GM15510 (cell line): ENCODE measurements around the gene FBXO15.

Source experiments
- POLR2A ChIP-seq: IDR thresholded peaks from 3 replicates; pipeline ENCODE4 v1.6.1; 2011; ENCODE audit warnings: borderline replicate concordance; ENCODE audit not compliant: insufficient read length; ENCODE audit errors: extremely low read depth

The FBXO15 gene

DNA sequence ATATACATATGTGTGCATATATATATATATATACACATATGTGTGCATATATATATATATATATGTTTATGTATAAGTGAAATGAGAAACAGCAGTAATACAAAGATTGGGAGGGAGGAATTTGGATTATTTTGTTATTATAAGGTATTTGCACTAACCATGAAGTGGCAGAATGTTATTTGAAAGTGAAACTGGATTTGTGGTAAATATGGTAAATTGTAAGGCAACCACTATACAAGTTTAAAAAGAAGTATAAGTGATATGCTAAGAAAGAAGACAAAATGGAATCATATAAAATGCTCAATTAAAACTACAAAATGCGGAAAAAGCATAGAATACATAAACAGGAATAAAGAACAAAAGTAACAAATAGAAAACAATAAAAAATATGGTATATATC lies 37.5 kb downstream of the FBXO15 start:
- TF ChIP-seq POLR2A: no peak

DNA sequence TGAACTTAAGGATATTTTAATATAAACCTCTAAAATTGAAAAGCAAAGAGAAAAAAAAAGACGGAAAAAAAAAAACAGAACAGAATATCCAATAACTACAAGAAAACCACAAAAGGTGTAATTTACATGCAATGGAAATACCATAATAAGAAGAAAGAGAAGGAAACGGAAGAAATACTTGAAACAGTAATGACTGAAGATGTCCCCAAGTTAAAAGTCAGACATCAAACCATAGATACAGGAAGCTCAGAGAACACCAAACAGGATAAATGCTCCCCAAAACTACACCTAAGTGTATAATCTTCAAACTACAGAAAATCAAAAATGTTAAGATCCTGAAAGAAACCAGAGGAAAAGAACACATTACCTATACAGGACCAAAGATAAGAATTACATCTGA lies 39.2 kb downstream of the FBXO15 start:
- TF ChIP-seq POLR2A: no peak

- no peak for TF ChIP-seq POLR2A
Measured at GRCh38 chr18:74097803-74098202, 49.8 kb downstream of the FBXO15 start.

DNA sequence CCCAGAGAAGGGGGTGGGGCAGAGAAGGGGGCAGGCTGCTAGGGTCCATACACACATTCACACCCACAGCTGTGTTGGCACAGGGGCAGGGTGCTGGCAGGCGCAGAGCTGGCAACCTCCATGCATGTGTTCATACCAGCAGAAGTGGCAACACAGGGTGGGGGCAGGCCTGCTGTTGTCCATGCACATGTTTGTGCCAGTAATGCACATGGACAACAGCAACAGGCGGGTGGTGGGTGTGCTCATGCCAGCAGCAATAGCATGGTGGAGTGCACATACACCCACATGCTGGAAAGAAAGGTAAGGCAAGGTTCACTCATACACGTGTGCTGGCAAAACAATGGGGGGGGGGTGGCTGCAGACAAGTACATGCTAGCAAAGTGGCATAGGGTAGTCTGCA lies 54.7 kb downstream of the FBXO15 start:
- TF ChIP-seq POLR2A: no peak

DNA sequence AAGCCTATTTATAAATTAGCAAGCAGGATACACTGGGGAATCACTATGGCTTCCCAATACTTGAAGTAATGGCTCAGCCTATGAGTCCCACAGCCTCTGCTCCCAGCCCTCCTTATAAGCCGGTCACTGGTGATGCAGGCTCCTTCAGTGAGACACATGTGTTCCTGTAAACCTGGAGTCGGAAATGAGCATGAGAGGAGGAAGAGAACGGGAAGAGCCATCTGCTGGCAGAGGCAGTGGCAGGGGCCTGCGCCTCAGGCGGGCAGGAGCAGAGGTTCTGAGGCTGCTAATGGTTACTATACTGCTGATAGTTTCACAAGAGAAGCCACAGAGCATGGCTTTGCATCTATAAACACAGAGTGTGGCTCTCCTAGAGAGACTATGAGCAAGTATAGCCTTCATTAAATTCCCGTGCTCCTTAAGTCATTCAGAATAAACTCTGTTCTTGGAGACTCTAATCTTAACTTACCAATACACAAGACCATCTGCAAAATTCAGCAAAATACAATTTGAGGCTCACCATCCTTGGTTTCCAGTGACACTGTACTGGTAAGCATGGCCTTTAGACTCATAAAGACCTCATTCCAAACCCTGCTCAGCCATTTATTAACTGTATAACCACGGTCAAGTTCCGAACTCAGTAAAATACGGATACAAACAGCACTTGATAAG lies 63.3 kb downstream of the FBXO15 start:
- TF ChIP-seq POLR2A: no peak

GRCh38 chr18:74083557-74083952 lies 64.1 kb downstream of the FBXO15 start:
- no peak for TF ChIP-seq POLR2A

DNA sequence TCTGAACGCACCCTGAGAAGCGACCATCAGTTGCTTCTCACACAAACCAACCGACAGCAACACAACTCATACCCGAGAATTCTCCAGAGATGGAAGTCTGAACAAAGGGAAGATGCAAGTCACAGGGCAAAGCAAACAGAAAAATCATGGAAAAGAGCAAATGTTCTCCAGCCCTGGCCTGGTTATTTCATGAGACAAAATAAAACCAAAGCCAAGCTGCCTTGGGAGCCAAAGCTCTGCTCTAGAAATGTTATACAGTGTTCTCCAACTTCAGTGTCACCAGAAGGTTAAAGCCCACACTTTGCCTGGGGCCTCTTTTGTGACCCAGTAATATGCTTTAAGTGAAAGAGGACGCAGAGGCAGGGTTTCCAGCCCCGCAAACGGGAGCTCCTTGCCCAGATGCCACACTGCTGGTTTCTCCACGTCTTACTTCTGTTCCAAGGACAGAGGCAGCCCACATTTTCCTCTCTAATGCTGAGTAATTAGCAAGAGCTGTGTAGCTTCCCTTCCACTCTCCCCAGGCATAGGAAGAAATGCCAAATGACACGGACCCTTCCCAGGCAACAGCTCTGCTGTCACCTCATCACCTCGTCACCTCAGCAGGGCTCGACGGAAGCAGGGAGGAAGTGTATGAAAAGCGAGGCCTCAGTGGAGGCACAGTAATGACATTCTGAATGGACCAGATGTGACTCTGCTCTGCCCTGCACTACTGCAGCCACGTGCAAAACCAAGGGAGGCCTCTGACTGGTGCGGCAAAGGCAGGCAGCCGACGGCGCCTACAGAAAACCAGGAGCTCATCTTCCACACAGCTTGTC lies 64.7 kb downstream of the FBXO15 start:
- no peak for TF ChIP-seq POLR2A

- no peak for TF ChIP-seq POLR2A
Measured at GRCh38 chr18:74081966-74082741, 65.5 kb downstream of the FBXO15 start.

DNA sequence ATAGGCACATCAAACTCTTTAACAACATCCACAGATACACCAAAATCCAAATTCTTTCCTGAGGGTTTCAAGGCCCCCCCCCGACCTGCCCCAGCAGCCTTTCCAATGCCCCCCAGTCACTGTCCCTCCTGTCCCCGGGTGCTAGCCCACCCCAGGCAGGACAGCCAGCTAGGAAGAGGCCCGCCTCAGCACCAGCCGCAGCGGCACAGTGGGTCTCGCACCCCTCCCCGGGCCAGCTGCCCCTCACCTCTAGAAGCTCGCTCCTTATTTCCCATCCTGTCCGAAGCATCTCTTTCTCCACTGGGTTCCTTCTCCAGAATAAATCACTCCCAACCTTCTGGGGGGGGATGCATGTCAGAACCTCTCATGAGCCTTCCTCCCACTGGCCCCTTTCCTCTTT lies 69.4 kb downstream of the FBXO15 start:
- TF ChIP-seq POLR2A: no peak

DNA sequence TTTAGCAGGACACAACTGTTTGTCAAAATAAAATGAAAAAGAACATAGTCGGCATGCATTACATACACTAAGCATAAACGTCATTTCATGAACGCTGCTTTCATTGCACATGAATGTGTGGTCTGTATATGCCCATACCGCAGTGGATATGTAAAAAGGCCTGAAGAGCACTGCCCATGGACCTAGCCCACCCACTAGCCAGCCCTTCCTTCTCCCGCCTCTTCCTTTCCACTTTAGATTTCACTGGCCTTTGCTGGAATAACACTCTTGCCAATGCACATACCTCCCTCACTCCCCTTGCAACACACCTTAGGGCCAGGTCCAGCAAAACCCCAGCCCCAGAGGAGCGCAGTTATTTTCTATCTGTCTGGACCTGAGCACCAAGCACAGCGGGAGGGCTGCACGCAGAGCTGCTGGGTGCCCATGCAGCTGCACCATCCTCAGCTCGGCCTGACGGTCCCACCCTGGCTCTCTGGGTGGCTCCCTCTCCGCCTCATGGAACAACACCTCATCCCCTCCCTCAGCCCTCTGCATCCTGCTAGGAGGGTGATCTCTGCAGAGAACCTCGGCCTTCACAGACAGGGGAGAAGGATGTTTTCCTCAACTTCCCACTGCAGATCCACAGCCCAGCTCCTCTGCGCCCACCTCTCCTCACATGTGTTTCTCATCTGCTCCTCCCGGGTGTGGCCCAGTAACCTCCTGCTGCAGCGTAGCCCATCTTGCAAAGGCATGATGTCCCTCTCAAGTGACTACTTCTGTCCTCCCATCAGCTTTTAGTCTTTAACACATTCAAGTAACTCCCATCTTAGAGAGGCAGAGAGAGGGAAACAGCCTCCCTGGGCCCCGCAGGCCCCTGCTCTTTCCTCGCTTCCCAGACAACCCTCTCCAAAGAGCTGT lies 72.7 kb downstream of the FBXO15 start:
- TF ChIP-seq POLR2A: no peak

- no peak for TF ChIP-seq POLR2A
Measured at GRCh38 chr18:74073957-74074667, 73.5 kb downstream of the FBXO15 start.

DNA sequence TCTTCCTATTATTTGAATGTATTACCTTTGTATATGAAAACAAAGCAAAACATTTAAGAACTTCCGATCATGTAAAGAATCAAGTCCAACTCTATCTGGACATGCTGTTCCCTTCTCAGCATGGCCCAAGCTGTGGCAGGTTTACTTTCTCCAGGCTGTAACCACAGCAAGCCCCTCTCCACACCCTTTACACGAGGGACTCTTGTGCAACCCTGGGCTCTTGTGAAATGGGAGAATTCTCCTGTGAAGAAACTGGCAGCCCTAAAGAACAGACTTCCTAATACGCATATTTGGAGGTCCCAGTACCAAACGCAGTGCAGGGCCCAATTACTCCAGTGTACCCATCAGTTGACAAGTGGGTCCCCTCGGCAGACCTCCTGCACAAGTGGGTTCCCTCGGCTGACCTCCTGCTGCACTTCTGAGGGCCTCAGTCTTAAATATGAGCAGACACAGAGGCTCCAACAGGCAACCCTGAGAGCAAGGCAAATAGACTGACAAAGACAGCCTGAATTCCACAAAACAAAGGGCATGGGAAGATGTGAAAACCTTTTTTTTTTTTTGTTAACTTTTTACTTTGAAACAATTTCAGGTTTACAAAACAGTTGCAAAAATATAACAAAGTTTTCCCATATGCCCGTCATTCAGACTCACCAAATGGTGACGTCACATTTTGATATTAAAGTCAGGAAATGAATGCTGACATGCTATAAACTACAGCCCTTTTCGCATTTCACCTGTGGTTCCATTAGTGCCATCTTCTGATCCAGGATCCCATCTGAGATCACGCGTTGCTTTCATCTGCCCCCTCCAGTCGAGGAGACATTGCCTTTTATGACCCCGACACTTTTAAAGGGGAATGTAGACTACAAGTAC lies 78.2 kb downstream of the FBXO15 start:
- no peak for TF ChIP-seq POLR2A

- TF ChIP-seq POLR2A: no peak
Measured at GRCh38 chr18:74068296-74068695, 79.3 kb downstream of the FBXO15 start.

- TF ChIP-seq POLR2A: no peak
Measured at GRCh38 chr18:74066018-74066417, 81.6 kb downstream of the FBXO15 start.

DNA sequence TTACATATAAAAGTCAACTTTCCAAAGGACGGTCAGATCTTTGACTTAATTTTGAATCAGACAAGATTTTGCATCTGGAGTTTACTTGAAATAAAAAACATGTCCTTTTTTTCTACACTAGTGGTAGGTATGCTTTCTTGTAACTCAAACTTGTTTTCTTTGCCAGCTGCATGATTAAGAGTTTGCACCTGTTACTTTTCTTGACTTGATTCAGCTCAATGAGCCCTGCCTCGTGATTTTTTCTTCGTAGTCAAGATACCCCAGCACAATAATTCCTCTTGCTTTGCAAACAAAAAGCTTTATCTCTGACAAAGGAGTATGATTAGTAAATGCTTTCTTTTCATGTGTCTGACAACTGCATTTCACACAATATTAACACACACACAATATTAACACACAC lies 82.3 kb downstream of the FBXO15 start:
- no peak for TF ChIP-seq POLR2A
